Smooth muscle cell (in vitro differentiated cells): ENCODE measurements around the gene ADARB2. TPM values are rescaled to one million over a fixed set of nuclear protein-coding genes. Genes with fewer than 3 reads are reported as not detected.

ENCODE experiments used
- DNase-seq: peaks from one replicate; lab custom pipeline; 2025; ENCODE audit not compliant: unreplicated experiment; lab: John Stamatoyannopoulos, UW
- H2AFZ ChIP-seq: fragments of 200-600 bp; sonication (generic); 2 replicates; pipeline ENCODE4 v1.6.0; 2016; ENCODE audit warnings: antibody characterized with exemption, low read depth, mild to moderate bottlenecking
- H3F3A ChIP-seq: fragments of 200-600 bp; sonication (generic); 2 replicates; pipeline ENCODE4 v1.6.0; 2017; ENCODE audit warnings: antibody characterized with exemption, low read depth
- H3K27ac ChIP-seq: fragments of 200-600 bp; sonication (generic); 2 replicates; pipeline ENCODE4 v1.5.1; 2016; ENCODE audit warnings: low read depth, mild to moderate bottlenecking
- H3K27me3 ChIP-seq: fragments of 200-600 bp; sonication (generic); 2 replicates; pipeline ENCODE4 v1.6.1; 2016; ENCODE audit warnings: low read depth, mild to moderate bottlenecking
- H3K36me3 ChIP-seq: fragments of 200-600 bp; sonication (generic); 2 replicates; pipeline ENCODE4 v1.5.1; 2016; ENCODE audit warnings: low read depth
- H3K4me1 ChIP-seq: fragments of 200-600 bp; sonication (generic); 2 replicates; pipeline ENCODE4 v1.5.1; 2016; ENCODE audit warnings: low read depth
- H3K4me2 ChIP-seq: fragments of 200-600 bp; sonication (generic); 2 replicates; pipeline ENCODE4 v1.6.0; 2016; ENCODE audit warnings: mild to moderate bottlenecking
- H3K4me3 ChIP-seq: fragments of 200-600 bp; sonication (generic); 2 replicates; pipeline ENCODE4 v1.5.1; 2016; ENCODE audit warnings: mild to moderate bottlenecking
- H3K79me2 ChIP-seq: fragments of 200-600 bp; sonication (generic); 2 replicates; pipeline ENCODE4 v1.6.0; 2016; ENCODE audit warnings: low read depth, mild to moderate bottlenecking
- H3K9ac ChIP-seq: fragments of 200-600 bp; sonication (generic); 2 replicates; pipeline ENCODE4 v1.6.0; 2016; ENCODE audit warnings: low read depth
- H3K9me3 ChIP-seq: fragments of 200-600 bp; sonication (generic); replicated peaks from 2 replicates; pipeline ENCODE4 v1.5.1; 2016; ENCODE audit warnings: low read depth
- H4K20me1 ChIP-seq: fragments of 200-600 bp; sonication (generic); 2 replicates; pipeline ENCODE4 v1.6.0; 2016; ENCODE audit warnings: low read depth
- CTCF ChIP-seq: fragments of 200-600 bp; sonication (generic); IDR thresholded peaks from 2 replicates; pipeline ENCODE4 v1.5.1; 2017; ENCODE audit warnings: borderline replicate concordance, mild to moderate bottlenecking, antibody characterized with exemption; ENCODE audit not compliant: insufficient read depth, poor library complexity, severe bottlenecking
- WGBS: methylation state at CpG from one replicate; pipeline ENCODE4 v1.1.7; 2016; ENCODE audit warnings: low lambda C conversion rate; 5-methylcytosine and 5-hydroxymethylcytosine counted together
- polyA plus RNA-seq: library from polyadenylated mRNA; unstranded; fragments of >200 nt; fragmentation: Nextera tagmentation; extraction: Ambion mirVana; gene quantifications from 2 replicates; pipeline ENCODE4 v1.2.1, GENCODE V29; 2016
- total RNA-seq: library from RNA; depleted of rRNA; stranded (reverse); fragments of >200 nt; gene quantifications from 2 replicates; pipeline ENCODE4 v1.2.3, GENCODE V29; 2014

ADARB2 gene
- total and polyA plus RNA-seq, 2 experiments from 2014 or later: 0.13 to 0.39 TPM

- WGBS: 93% methylated on average over 7 of the region's 7 CpGs
- Histone ChIP-seq H3K4me1 (no peaks in the 10 kb centered on the region), H4K20me1 (no peaks in the 10 kb centered on the region), H3K27me3 (no peaks in the 10 kb centered on the region), H3K79me2 (no peaks in the 10 kb centered on the region), H3K27ac (no peak overlapping the region), H3F3A (no peaks in the 10 kb centered on the region), H2AFZ (no peak overlapping the region), H3K9me3 (no peaks in the 10 kb centered on the region), H3K9ac (no peak overlapping the region), H3K4me3 (no peak overlapping the region), H3K4me2 (no peak overlapping the region), H3K36me3 (no peaks in the 10 kb centered on the region)
- no peak for DNase-seq
- no peak for TF ChIP-seq CTCF
These were observed 188.7 kb downstream of the ADARB2 start for GRCh38 chr10:1548596-1548995.

GRCh38 chr10:1548146-1548545, 189.2 kb downstream of the ADARB2 start:
- H3K27me3 ChIP-seq: no peaks in the 10 kb centered on the region
- 92% methylated on average over 7 of the region's 7 CpGs for WGBS

GRCh38 chr10:1546431-1547110, 190.8 kb downstream of the ADARB2 start:
- H3K79me2 ChIP-seq: no peaks in the 10 kb centered on the region
- no peaks in the 10 kb centered on the region for H3K27me3 ChIP-seq
- no peak overlapping the region for H3K9ac ChIP-seq
- H3F3A ChIP-seq: no peaks in the 10 kb centered on the region
- no peak overlapping the region for H2AFZ ChIP-seq
- no peak overlapping the region for H3K27ac ChIP-seq
- no peak for DNase-seq
- H3K9me3 ChIP-seq: no peaks in the 10 kb centered on the region
- H3K36me3 ChIP-seq: no peaks in the 10 kb centered on the region
- H3K4me2 ChIP-seq: no peak overlapping the region
- 74% methylated on average over 19 of the region's 19 CpGs for WGBS
- H3K4me3 ChIP-seq: no peak overlapping the region
- no peak for TF ChIP-seq CTCF
- no peaks in the 10 kb centered on the region for H4K20me1 ChIP-seq
- no peaks in the 10 kb centered on the region for H3K4me1 ChIP-seq

More at GRCh38 chr10:1548146-1548545, 189.2 kb downstream of the ADARB2 start:
- H3K4me2 ChIP-seq: no peak overlapping the region
- H3K27ac ChIP-seq: no peak overlapping the region
- no peak overlapping the region for H3K9ac ChIP-seq
- no peak for TF ChIP-seq CTCF
- no peak overlapping the region for H2AFZ ChIP-seq
- DNase-seq: no peak
- H3K4me3 ChIP-seq: no peak overlapping the region
- no peaks in the 10 kb centered on the region for H3K79me2 ChIP-seq
- no peaks in the 10 kb centered on the region for H3K9me3 ChIP-seq
- no peaks in the 10 kb centered on the region for H4K20me1 ChIP-seq
- H3K36me3 ChIP-seq: no peaks in the 10 kb centered on the region
- H3F3A ChIP-seq: no peaks in the 10 kb centered on the region
- H3K4me1 ChIP-seq: no peaks in the 10 kb centered on the region

GRCh38 chr10:1545524-1545923, 191.8 kb downstream of the ADARB2 start:
- no peak overlapping the region for H3K4me3 ChIP-seq
- no peaks in the 10 kb centered on the region for H3K79me2 ChIP-seq
- no peaks in the 10 kb centered on the region for H3K9me3 ChIP-seq
- H3K36me3 ChIP-seq: no peaks in the 10 kb centered on the region
- H4K20me1 ChIP-seq: no peaks in the 10 kb centered on the region
- 87% methylated on average over 7 of the region's 7 CpGs for WGBS
- no peak for TF ChIP-seq CTCF
- no peak for DNase-seq
- H3K4me1 ChIP-seq: no peaks in the 10 kb centered on the region
- H3K27ac ChIP-seq: no peak overlapping the region
- H3F3A ChIP-seq: no peaks in the 10 kb centered on the region
- no peaks in the 10 kb centered on the region for H3K27me3 ChIP-seq
- H3K4me2 ChIP-seq: no peak overlapping the region
- no peak overlapping the region for H2AFZ ChIP-seq
- H3K9ac ChIP-seq: no peak overlapping the region
